Measurements from ENCODE around the gene DDT.
"Not testable (repeated sequence)": the region's sequence is repeated elsewhere in the genome, so short reads cannot be mapped to it uniquely, and the experiment has no call there.

DNA sequence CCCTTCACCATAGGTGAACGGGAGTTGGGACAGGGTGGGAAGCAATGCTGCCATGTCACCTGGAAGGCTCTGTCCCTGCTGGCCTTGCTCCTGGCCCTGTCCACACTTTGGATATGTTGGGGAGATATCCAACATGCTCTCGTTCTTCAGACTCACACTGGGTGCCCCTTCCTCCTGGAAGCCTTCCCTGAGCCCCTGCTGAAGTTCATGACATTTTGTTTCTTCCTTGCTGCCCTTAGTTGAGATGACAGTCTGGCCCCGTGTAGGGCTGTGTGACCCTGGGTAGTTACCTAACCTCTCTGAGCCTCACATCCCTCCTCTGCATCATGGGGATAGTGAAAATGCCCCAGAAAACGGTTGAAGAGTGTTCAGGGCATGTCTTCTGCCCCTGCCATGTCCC is 20.8 kb downstream of the DDT start:
- TF ChIP-seq, protein P1, sequence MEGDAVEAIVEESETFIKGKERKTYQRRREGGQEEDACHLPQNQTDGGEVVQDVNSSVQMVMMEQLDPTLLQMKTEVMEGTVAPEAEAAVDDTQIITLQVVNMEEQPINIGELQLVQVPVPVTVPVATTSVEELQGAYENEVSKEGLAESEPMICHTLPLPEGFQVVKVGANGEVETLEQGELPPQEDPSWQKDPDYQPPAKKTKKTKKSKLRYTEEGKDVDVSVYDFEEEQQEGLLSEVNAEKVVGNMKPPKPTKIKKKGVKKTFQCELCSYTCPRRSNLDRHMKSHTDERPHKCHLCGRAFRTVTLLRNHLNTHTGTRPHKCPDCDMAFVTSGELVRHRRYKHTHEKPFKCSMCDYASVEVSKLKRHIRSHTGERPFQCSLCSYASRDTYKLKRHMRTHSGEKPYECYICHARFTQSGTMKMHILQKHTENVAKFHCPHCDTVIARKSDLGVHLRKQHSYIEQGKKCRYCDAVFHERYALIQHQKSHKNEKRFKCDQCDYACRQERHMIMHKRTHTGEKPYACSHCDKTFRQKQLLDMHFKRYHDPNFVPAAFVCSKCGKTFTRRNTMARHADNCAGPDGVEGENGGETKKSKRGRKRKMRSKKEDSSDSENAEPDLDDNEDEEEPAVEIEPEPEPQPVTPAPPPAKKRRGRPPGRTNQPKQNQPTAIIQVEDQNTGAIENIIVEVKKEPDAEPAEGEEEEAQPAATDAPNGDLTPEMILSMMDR (IDR thresholded peaks at IDR 0.05), result not testable (repeated sequence)
- not testable (repeated sequence) for TF ChIP-seq EZH2 (IDR thresholded peaks at IDR 0.05)

Data from neural progenitor cell (in vitro differentiated cells).